Lung (tissue), 12 donors: ENCODE measurements around the gene NTM. TPM values are rescaled to one million over a fixed set of nuclear protein-coding genes. Genes with fewer than 3 reads are reported as not detected.

Experiments used
- ATAC-seq: fragments of 200-7000 bp; cut with Tn5 transposase; one replicate; pipeline ENCODE4 v1.9.1; 2020; ENCODE audit warnings: moderate number of reproducible peaks; ENCODE audit not compliant: insufficient read depth, low FRiP score
- DNase-seq, 3 donors: peaks; one replicate each; pipeline ENCODE4 v3.0.0-alpha.2; 2013 to 2017
- H3K27ac ChIP-seq, 2 donors: one replicate each; pipeline ENCODE4 v1.5.1; 2013; ENCODE audit warnings: mild to moderate bottlenecking in 2 of 2, moderate library complexity in 2 of 2, control low read depth in 1 of 2, inconsistent platforms in 1 of 2, low read depth in 1 of 2, low read length in 1 of 2
- H3K27me3 ChIP-seq, 3 donors: one replicate each; pipeline ENCODE4 v1.5.1; 2013; ENCODE audit warnings: low read length in 2 of 3; ENCODE audit not compliant: control insufficient read depth in 3 of 3, insufficient read depth in 3 of 3
- H3K36me3 ChIP-seq, 4 donors: one replicate each; pipeline ENCODE4 v1.5.1; 2013; ENCODE audit warnings: low read length in 4 of 4, mild to moderate bottlenecking in 1 of 4, moderate library complexity in 1 of 4; ENCODE audit not compliant: control insufficient read depth in 4 of 4, insufficient read depth in 4 of 4
- H3K4me1 ChIP-seq, 5 donors: one replicate each; pipeline ENCODE4 v1.5.1; 2013; ENCODE audit warnings: low read length in 5 of 5, mild to moderate bottlenecking in 2 of 5, moderate library complexity in 1 of 5; ENCODE audit not compliant: control insufficient read depth in 5 of 5, insufficient read depth in 5 of 5
- H3K4me3 ChIP-seq: one replicate; pipeline ENCODE4 v1.5.1; 2013; ENCODE audit warnings: mild to moderate bottlenecking, control low read depth, moderate library complexity
- H3K9ac ChIP-seq, 2 donors: one replicate each; pipeline ENCODE4 v1.5.1; 2013; ENCODE audit warnings: low read length in 2 of 2, control low read depth in 1 of 2; ENCODE audit not compliant: insufficient read depth in 1 of 2
- H3K9me3 ChIP-seq, 4 donors: one replicate each; pipeline ENCODE4 v1.5.1; 2013; ENCODE audit warnings: low read length in 3 of 4, mild to moderate bottlenecking in 1 of 4, moderate library complexity in 1 of 4; ENCODE audit not compliant: control insufficient read depth in 4 of 4, insufficient read depth in 3 of 4
- WGBS, 2 donors: extraction: QIAGEN DNeasy Blood & Tissue Kit; methylation state at CpG; one replicate each; pipeline ENCODE4 v1.1.7; 2013; 5-methylcytosine and 5-hydroxymethylcytosine counted together
- polyA plus RNA-seq, 2 donors: library from polyadenylated mRNA; stranded (reverse); fragments of 200-250 nt; gene quantifications; one replicate each; pipeline ENCODE4 v1.2.1, GENCODE V29; 2013
- total RNA-seq, 2 donors: library from RNA; depleted of rRNA in 1 of 2; stranded (reverse); fragments of >200 nt in 1 of 2; gene quantifications; one replicate each; pipeline ENCODE4 v1.2.1, GENCODE V29; 2014 to 2021
- TF ChIP-seq, protein P1 (sequence below): IDR thresholded peaks from 2 replicates; pipeline ENCODE4 v1.5.1; 2012; ENCODE audit warnings: mild to moderate bottlenecking; ENCODE audit errors: control extremely low read depth, extremely low read depth
- donor health status: control.
- donor health status: control.
- donor health status: Bipolar disorder and iron deficiency.
- donor health status: healthy.
- donor health status: DM: yes; HTN: yes; CAD: no.

NTM gene
- total and polyA plus RNA-seq, 4 donors, result 0.39 to 30.9 (median 7.2) TPM

DNA sequence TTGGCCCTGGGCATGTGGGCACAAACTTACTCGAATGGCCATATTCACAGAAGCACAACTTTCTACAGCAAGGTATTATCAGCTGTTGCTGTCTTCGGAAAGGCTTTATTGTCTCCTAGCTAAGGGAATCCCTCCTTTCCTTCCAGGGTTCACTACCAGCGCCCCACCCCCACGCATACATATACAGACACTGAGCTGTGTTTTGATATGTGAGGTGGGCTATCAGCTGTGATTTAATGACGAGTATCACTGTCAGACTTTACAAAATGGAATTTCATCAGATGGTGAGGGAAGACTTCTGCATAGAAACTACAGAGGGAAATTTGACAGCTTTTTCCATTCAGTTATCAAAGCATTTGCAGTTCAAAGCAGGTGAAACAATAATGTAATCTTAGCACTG is 730.2 kb downstream of the NTM start:
- Histone ChIP-seq H3K4me1 (no peaks in the 10 kb centered on the region), H3K27ac (no peak overlapping the region), H3K36me3 (no peaks in the 10 kb centered on the region), H3K4me3 (no peak overlapping the region), H3K9ac (no peak overlapping the region), H3K27me3 (peaks cover 0 to 3% (median 0%) of the 10 kb centered on the region in 3 donors), H3K9me3 (peaks cover 0 to 1% (median 0%) of the 10 kb centered on the region in 4 donors)
- ATAC-seq (no peak), DNase-seq (no peak)
- 83 to 84% methylated on average over 5 of the region's 5 CpGs for WGBS, 2 donors
- TF ChIP-seq, protein P1, sequence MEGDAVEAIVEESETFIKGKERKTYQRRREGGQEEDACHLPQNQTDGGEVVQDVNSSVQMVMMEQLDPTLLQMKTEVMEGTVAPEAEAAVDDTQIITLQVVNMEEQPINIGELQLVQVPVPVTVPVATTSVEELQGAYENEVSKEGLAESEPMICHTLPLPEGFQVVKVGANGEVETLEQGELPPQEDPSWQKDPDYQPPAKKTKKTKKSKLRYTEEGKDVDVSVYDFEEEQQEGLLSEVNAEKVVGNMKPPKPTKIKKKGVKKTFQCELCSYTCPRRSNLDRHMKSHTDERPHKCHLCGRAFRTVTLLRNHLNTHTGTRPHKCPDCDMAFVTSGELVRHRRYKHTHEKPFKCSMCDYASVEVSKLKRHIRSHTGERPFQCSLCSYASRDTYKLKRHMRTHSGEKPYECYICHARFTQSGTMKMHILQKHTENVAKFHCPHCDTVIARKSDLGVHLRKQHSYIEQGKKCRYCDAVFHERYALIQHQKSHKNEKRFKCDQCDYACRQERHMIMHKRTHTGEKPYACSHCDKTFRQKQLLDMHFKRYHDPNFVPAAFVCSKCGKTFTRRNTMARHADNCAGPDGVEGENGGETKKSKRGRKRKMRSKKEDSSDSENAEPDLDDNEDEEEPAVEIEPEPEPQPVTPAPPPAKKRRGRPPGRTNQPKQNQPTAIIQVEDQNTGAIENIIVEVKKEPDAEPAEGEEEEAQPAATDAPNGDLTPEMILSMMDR, result no peak

DNA sequence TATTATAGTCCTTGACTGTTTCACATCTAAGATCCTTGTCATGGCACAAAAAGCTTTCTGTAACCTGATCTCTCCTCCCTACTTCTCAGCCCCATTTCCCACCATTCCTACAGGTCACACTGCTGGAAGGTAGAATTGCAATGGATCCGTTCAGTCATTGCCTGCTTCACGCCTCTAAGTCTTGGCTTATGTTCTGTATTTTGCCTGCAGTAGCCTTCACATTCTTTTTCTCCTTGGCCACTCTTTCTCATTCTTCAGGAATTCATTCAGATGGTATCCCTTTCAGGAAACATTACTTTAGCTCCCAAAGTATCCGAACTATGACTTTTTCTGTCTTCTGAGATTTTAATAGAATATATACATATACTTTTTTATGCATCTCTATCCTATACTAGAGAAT is 731.5 kb downstream of the NTM start:
- Histone ChIP-seq H3K4me1 (no peaks in the 10 kb centered on the region), H3K9ac (no peak overlapping the region), H3K27ac (no peak overlapping the region), H3K4me3 (no peak overlapping the region), H3K27me3 (peaks cover 0 to 3% (median 0%) of the 10 kb centered on the region in 3 donors), H3K36me3 (no peaks in the 10 kb centered on the region), H3K9me3 (peaks cover 0 to 2% (median 0%) of the 10 kb centered on the region in 4 donors)
- TF ChIP-seq, protein P1, result no peak
- WGBS, 2 donors, result 79 to 91% methylated on average over 3 of the region's 3 CpGs
- DNase-seq (no peak), ATAC-seq (no peak)

DNA sequence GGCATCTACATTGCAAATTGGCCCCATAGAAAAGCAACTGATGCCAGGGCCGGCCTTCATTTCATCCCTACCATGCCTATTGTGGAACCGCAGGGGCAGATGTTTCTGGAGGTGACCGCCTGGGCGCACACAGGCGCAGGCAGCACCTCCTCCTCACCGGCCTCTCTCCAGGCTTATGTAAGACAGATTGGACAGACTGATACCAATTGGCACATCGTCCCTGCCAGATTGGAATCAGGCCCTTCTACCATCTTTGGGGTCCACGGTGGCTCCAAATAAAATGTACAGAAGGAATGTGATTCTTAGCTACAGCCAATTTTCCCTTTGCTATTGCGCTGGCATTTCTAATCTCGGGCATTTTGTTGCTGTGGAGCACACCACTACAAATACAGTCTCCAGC is 732.6 kb downstream of the NTM start:
- 87 to 88% methylated on average over 10 of the region's 10 CpGs for WGBS, 2 donors
- H3K27me3 ChIP-seq, result peaks cover 0 to 3% (median 0%) of the 10 kb centered on the region in 3 donors
- no peak overlapping the region for H3K9ac ChIP-seq
- H3K4me3 ChIP-seq, result no peak overlapping the region
- H3K27ac ChIP-seq, result no peak overlapping the region
- no peak for DNase-seq
- H3K36me3 ChIP-seq, result no peaks in the 10 kb centered on the region
- TF ChIP-seq, protein P1, result no peak
- no peaks in the 10 kb centered on the region for H3K4me1 ChIP-seq
- no peak for ATAC-seq
- H3K9me3 ChIP-seq, result peaks cover 0 to 2% (median 0%) of the 10 kb centered on the region in 4 donors
